ENCODE data around the gene ERICH6B.

The ERICH6B gene

DNA sequence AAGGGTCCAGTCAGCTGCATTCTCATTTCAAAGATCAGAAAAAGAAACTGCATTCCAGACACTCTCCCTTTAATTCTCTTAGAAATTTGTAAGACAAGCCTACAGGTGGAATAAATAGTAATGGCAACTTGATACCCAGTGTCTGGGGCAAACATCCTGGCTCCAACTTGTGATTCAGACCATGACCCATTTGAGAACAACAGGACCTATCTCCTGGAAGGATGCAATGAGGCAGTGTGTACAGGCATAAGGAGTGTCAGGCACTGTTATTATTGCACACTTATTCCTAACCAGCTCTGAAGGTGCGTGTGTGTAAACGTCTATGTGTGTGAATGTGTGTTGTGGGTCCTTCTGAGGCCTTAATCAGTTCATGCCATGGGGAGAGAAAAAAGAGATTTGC is 13.9 kb downstream of the ERICH6B start:
- no peak for DNase-seq (ENCODE audit: low read depth in 2 of 2)

DNA sequence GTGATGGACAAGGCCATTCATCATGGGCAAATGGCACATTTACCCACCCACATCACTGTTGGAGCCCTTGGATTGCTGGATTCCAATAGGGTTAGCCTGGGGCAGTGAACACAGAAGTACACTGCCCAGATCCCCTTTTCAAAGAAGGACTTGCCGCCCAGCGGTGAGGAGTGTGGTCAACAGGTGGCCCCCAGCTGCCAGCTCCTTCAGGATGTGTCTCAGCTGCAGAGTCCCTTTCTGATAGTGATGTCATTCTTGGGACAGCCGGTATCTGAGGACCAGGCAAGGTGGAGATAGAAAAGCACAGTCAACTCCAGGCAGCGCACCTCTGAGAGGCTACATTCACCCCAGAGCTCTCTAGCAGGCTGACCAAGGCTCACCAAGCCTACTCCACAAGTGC is 16.9 kb downstream of the ERICH6B start:
- DNase-seq (ENCODE audit: low read depth in 2 of 2): no peak

DNA sequence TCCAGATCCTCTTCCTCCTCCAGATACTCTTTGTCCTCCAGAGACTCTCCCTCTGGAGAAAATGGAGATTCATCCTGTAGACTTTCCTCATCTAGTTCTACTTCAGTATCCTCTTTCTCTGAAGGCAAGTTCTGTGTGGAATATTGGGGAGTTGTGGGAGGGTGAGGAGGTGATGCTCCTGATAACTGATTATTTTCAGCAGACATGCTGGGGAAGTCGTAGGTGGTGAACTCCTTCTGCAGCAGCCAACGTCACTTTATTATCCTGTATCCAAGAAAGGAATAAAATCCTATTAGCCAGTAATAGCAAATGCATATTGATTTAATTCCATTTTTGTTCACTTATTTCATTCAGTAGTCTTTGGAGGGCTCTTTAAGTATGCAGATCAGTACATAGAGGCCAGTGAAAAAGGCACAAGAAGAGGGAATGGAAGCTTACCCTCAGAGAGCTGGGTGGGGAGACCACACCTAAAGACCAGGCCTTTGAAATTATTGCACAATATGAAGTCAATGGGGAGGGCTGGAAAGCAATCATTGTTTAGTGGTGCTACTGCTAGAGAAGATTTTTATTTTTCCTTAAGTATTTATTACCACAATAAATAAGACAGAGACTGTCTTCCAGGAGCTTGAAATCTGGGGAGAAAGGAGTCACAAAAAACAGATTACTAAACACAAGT is 18.6 kb downstream of the ERICH6B start:
- no peak for DNase-seq (ENCODE audit: low read depth in 2 of 2)

DNA sequence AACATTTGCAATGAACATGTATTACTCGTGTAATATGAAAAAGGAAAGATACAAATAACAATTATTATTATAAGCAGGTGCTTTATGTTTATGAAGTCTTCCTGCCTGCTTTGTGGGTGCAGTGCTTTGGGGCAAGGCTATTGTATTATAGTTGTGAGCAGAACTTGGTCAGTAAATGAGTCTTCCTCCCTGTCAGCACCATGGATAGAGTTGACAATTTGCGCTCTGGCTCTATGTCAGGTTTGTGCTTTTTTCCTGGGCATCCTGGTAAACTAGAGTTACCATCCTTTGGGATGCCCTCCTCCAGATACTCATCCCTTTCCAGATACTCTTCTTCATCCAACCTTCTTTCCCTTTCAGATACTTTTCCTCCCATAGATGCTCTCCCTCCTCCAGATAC is 19.6 kb downstream of the ERICH6B start:
- DNase-seq (ENCODE audit: low read depth in 2 of 2): no peak

DNA sequence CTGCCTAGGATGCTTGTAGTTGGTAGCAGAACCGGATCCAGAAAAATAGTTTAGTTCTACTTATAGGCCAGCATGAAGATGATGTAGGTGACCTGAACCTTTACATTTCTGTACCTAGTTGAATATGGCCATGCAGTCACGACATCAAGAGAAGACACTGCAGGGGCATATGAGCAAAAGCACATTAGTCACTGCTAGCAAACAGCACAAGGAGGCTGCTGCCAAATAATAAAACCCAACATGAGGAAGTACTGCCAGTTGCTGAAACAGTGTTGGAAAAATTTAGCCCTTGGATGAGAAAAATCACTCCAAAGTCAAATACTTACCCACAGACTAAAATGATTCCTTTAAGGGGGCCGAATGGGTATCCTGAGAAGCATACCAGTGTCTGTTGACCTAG is 20.8 kb downstream of the ERICH6B start:
- DNase-seq (ENCODE audit: low read depth in 2 of 2): no peak

DNA sequence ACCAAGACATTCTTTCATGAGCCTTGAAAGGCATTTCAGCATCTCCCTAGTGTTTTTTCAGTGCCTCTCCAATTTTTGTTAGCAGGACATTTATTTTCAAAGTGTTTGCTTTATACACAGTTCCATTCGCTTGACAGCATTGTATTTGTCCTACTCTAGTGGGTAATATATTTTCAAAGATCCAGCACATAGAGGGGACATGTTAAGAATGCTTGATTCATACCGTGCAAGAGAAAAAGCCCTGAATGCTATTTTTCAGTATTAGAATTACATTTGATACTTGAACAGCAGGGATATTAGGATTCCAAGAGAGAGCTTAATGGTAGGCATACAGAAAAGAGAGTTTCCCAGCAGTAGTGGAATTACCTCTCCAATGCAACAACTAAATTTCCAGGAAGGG is 21.3 kb downstream of the ERICH6B start:
- DNase-seq (ENCODE audit: low read depth in 2 of 2): no peak

DNA sequence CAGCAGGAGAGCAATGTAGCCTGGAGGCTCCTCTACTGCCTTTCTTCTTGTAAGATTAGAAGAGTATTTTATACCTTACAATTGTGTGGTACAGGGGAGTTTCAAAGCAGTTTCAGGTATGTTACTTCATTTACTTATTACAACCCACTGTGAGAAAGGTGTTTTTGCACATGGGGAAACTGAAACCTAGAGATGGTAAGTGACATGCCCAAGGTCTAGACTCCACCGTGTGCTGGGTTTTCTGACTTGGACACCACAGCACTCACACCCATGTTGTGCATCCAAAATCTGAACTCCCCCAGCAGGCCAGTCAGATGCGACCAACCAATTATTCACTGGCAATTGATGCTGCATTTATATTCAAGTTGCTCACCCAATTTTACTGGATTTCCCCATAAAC is 22.8 kb downstream of the ERICH6B start:
- no peak for DNase-seq (ENCODE audit: low read depth in 2 of 2)

DNA sequence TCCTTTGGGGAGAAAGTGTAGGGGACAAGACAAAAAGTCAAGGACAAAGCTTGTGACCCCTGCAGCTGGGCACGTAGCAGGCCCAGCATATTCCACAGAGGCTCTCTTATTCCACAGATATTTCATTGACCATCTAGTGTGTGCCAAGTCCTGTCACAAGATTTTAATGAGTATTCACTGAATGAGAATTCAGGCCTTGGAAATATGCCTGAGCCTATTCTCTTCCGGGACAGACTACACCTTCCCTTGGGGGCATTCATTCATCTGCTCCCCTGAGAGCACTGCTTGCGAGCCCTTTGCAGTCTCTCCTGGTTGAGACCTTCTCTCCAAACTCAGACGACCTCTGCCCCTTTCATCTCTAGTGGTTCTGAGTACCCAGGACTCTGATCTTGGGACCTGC is 25.5 kb downstream of the ERICH6B start:
- no peak for DNase-seq (ENCODE audit: low read depth in 2 of 2)

DNA sequence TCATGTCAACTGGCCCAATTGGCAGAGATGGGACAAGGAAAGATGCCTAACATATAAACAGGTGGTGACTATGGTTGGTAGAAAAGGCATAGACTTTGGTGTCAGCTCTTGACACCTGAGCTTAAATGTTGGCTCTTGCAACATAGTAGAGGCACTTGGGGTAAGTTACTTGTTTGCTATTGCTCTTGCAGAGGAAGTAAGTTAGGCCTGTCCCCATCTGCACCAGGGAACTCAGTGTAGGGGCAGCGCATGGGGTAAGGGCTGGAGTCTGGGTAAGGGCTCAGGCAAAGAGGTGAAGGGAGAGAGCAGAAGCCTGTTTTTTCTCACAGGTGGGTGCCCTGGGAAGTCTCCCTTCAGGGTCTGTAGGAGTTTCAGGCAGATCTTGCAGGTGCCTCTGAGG is 27.6 kb downstream of the ERICH6B start:
- DNase-seq (ENCODE audit: low read depth in 2 of 2): no peak

DNA sequence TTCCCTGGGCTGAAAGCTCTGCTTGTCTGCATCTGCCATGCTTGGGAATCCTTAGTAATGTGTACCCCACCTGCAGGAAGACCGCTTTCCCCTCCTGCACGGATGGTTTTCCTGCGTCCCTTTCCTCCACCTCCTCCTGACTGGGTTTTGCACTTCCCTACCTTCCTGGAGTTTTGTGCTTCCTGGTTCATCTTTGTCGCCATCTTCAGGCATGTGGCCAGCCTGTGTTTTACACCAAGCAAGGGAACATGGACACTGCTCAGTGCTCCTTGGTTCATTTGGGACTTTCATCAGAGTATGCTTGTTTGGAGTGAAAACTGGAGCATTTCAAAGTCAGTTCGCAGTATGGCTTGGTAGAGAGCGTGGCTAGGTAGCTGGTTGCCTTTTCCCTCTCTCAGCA is 30.7 kb downstream of the ERICH6B start:
- no peak for DNase-seq (ENCODE audit: low read depth in 2 of 2)

DNA sequence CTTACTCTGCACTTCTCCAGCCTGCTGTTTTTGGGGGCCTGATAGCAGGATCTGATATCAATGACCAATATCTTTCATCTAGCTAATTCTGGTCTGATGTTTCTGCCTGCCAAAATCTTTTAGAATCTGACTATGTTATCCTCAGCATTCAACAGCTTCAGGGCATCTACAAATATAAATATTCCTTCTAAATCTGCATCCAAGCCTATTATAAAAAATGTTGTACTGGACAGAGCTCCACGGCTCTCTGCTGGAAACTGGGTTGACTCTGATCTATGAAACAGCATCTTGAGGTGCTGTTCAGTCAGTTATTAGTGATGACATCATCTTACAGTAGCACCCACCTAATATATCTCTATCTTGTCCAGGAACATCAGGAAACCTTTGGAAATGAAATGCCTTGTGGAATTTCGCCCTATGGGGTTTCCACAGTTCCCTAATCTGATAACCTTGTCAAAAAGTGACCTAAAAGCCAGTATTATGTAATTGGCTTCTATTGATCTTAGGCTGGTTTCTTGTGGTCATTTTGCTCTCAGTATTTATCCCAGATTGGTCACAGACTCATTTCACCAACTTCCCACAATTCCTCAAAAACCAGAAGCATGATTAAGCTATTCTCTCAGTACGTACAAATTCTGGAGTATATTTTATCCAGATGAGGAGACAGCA is 33.0 kb downstream of the ERICH6B start:
- DNase-seq (ENCODE audit: low read depth in 2 of 2): no peak

DNA sequence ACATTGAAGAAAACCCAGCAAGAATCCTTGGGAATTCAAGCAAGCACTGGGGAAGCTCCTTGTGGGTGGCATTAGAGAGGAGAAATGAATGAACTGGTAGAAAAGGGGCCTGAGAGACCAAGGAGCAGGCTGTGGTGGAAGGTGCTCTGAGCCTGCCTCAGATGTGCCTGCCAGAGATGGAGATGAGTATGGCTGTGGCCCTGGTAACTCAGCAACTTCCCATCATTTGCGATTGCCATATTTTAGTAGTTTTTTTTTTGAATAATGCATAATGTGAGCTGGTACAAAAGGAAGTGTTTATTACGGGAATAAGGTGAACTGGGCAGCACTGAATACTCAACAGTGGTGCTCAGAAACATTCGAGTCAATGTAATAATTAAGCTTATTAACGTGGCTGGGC is 39.1 kb downstream of the ERICH6B start:
- no peak for DNase-seq (ENCODE audit: low read depth in 2 of 2)

DNA sequence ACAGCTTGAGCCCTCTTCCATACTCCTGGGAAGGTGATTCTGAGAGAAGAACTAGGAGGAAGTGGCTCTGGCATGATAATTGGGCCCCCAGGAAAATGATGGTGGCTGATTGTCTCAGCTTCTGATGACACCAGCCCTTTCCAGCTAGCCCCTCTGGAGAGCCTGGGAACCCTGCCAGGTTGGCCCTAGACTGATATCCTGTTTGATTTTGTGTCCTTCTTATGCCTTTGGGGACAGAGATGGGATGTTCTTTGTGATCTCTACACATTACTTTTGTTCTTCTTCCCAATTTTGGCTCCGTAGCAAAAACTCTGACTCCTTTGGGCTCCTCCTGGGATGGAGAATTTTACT is 39.7 kb downstream of the ERICH6B start:
- DNase-seq (ENCODE audit: low read depth in 2 of 2): no peak

DNA sequence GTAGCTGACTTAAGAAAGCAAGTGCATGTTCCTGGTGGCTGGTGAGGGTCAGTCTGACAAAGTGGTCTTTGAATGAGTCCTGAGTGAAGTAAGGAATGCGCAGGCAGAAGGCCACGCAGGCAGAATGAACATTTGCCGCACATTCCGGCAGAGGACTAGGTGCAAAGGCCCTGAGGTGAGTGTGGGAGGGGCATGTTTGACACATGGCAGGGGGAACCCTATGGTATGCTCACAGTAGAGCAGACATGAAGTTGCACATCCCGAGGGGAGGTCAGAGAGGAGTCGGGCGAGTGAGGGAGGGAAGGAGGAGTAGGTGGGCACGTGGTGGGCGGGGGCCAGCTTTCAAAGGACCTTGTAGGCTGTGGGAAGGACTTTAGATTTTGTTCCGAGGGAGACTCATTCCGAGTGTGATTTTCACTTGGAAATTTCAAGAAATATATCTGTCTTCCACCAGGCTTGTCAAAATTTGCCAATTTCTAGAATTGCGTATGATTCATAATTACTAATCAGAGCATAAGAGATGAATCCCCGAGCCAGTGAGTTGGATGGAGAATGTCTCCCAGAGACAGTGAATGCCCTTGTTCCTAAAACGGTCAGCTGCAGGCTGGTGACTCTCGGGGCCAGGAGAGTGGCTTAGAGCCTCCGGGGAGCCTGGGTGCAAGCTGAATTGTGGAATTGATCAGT is 40.3 kb downstream of the ERICH6B start:
- DNase-seq (ENCODE audit: low read depth in 2 of 2): no peak

DNA sequence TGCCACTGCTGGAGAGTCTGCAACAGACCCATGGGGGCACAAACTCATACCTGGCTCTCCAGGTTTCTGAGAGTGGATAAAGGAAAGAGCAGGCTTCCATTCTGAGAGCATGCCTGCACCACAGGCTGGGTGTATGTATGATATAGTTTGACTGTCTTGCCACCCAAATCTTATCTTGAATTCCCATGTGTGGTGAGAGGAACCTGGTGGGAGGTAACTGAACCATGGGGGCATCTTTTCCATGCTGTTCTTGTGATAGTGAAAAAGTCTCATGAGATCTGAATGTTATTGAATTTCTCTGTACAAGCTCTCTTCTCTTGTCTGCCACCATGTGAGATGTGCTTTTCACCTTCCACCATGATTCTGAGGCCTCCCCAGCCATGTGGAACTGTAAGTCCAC is 50.2 kb downstream of the ERICH6B start:
- no peak for DNase-seq (ENCODE audit: low read depth in 2 of 2)

DNA sequence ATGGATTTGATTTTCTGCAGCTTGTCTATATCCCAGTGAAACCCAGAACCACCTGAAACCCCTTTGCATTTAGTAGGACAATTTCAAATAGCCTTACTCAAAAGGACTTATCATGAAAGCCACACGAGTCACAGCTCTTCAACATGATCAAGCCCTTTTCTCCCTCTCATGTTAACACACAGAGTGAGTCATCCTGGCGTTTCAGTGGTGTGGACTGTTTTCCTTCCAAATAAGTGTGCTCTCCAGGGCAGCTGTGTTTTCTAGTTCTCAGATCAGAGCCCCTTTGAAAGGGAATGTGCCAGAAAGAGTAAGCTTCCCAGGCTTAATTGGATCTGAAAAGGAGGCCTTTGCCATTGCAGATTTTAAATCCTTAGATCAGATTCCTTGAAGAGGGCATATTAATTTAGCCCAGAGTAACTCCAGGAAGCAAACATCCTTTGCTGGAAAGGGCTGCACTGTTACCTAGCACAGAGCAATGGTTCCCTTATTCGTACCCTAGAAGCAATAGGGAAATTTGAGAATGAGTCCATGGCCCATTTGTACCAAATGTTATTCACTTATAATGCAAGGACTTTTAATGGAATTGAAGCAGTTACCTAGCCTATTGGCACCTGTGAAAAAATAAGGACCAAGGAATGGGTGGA is 51.3 kb downstream of the ERICH6B start:
- no peak for DNase-seq (ENCODE audit: low read depth in 2 of 2)

DNA sequence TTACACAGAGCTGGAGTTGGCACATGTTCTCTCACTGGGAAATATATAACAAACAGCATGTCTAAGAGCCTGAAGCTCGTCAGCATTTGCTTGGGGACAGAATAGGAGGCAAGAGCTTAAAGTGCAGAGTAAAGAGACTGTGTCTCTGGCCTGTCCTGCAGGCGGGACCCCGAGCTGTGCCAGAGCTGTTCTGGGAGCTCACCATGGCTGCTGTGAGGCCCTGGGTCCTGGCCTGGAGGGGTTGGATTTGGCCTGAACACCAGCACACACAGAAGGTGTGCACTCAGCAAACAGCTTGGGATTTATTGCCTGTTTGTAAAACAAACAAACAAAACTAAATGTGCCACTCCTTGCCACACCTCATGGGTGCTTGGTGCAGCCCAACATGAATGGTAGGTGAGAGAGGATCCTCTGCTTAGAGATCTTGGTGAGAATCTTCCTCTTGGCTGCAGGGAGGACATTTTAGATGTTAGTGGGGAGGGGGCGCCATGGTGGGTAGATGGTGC is 60.9 kb downstream of the ERICH6B start:
- no peak for DNase-seq (ENCODE audit: low read depth in 2 of 2)

DNA sequence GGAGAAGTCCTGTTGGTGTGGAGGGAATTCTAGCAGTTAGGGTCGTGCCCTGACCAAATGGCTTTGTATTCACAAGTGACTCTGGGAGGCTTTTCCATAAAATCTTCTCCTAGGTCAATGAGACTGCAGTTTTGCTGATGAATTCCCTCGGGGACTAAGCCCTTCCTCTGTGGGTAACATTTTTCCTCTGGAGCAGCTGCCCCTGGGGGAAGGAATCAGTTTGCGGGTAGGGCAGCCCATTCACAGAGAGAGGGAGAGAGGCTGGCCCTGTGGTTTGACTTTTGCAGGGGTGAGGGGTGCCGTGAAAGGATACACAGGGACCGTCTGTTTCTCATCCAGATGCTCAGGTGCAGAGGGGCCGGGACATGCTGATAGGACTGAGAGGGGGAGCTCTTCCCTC is 67.3 kb downstream of the ERICH6B start:
- no peak for DNase-seq (ENCODE audit: low read depth in 2 of 2)

DNA sequence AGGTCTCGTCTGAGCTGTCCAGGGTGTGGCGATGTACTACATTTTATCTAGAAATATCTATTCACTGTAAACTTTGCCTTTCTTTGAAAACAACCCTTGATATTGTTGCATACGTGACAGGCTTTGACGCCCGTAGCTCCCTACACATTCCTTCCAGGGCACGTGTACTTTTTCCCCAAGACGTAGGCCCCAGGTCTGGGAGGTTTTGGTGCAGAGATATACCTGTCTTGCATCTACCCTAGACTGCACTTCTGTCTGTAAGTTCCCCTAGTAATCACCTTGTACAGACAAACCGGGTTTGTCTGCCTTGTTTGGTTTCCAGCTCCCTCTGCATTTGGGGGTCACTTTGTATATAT is 69.2 kb downstream of the ERICH6B start:
- no peak for DNase-seq (ENCODE audit: low read depth in 2 of 2)

DNA sequence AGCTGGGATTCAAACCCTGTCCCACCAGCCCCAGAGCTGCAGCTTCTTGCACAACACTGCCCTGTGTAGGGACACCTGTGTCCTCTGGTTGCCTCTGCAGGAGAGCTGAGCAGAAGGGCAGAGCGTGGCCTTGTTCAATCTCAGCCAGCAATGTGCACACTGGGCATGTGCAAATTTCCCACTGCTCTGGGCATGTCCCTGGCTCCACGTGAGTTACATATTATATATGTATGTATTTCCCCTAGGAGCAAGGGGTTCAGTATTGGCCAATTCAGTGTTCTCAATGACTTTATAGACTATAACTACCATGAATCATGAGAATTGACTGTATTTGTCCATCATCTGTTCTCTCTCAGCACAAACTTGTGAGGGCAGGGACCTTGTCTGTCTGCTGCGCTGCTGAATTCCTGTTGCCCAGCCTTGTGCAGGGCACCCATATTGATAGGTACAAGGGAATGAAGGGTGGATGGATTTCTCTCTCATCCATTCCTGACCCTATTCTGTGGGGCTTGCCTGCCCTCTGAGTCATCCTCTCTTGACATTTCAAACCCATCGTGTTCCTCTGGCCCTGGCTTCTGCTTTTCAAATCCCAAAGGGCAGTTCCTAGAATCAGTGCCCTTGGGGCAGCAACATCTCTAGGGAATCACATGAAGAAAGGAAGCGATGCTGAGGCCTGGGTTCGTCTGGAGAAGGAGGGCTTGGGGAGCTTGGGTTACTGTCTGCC is 69.7 kb downstream of the ERICH6B start:
- no peak for DNase-seq (ENCODE audit: low read depth in 2 of 2)

DNA sequence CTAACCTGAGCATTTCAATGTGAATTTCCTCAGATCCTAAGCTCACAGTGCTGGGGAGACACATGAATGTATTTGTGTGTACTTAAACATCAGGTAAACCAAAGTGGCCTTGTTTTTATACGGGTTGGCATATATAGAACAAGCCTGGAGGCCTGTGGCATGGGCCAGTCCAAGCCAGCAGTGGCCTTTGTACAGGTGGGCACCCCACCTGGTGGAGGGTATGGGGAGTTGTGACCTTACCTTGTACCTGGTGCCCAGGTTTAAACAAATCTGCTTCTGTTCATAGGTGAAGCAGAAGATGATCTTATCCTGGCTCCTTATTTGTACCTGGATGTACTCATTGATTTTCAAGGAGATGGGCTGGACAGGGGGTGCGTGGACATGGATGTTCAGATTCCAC is 71.0 kb downstream of the ERICH6B start:
- DNase-seq (ENCODE audit: low read depth in 2 of 2): no peak

DNA sequence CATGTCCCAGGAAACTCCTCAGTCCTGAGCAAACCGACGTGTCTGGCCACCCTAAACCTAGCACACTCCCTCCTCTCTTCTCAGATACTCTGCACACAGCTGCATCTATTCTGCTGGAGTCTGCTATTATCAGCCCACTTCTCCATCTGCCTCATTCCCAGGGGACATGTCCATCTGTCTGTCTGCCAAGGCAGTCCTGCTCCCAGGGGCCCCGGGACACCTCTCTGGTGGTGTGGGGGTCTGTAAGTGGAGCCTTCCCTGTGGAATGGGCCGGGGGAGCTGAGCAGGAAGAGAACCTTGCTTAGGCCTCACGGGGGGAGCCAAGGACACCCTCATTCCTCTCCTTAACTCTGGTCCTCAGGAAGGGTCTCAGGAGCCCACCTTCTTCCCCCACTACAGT is 72.7 kb downstream of the ERICH6B start:
- no peak for DNase-seq (ENCODE audit: low read depth in 2 of 2)
